HEK293 (cell line): Measurements from ENCODE around the gene MAPK12.

Experiments used
- CTCF ChIA-PET: fragments of 350-600 bp; formaldehyde crosslinking; extraction: SDS; loops from one replicate; lab custom pipeline; 2021; ENCODE audit warnings: antibody characterized with exemption; lab: Yijun Ruan, JAX
- POLR2A ChIA-PET: fragments of 300-600 bp; formaldehyde crosslinking; extraction: SDS; loops from one replicate; lab custom pipeline; 2020; ENCODE audit warnings: antibody characterized with exemption, inconsistent platforms; lab: Yijun Ruan, JAX
- H3K27ac ChIP-seq: fragments of 200-500 bp; sonication (Bioruptor generic); 2 replicates; pipeline ENCODE4 v1.5.1; 2014; ENCODE audit warnings: low read depth, low read length, control low read depth, inconsistent platforms; ENCODE audit errors: extremely low read depth
- H3K36me3 ChIP-seq, 2 experiments: fragments of 200-500 bp in 1 of 2; sonication (Bioruptor generic) in 1 of 2; 1 replicate in 1 of 2; 2 replicates in 1 of 2; pipeline ENCODE4 v1.5.1; 2014 to 2017; ENCODE audit warnings: inconsistent platforms in 2 of 2, low read length in 2 of 2; ENCODE audit not compliant: control insufficient read depth in 2 of 2, insufficient read depth in 1 of 2
- H3K4me1 ChIP-seq: fragments of 200-500 bp; sonication (Bioruptor generic); 2 replicates; pipeline ENCODE4 v1.5.1; 2014; ENCODE audit warnings: mild to moderate bottlenecking, low read length, inconsistent platforms; ENCODE audit not compliant: control insufficient read depth, insufficient read depth
- H3K4me3 ChIP-seq: 2 replicates; pipeline ENCODE4 v1.5.1; 2011; ENCODE audit warnings: low read depth, mild to moderate bottlenecking, control low read depth, low read length, moderate library complexity
- H3K9me3 ChIP-seq: fragments of 200-500 bp; sonication (Bioruptor generic); 2 replicates; pipeline ENCODE4 v1.5.1; 2014; ENCODE audit warnings: low read depth, low read length, inconsistent platforms; ENCODE audit not compliant: control insufficient read depth, insufficient read depth
- FEZF1 ChIP-seq: fragments of 450-650 bp; formaldehyde crosslinking; IDR thresholded peaks from 2 replicates; pipeline ENCODE4 v1.5.1; 2016; ENCODE audit warnings: missing biosample characterization, missing genetic modification characterization
- KLF1 ChIP-seq: fragments of 450-650 bp; formaldehyde crosslinking; IDR thresholded peaks from 2 replicates; pipeline ENCODE4 v1.5.1; 2016; ENCODE audit warnings: missing biosample characterization, missing genetic modification characterization
- MYNN ChIP-seq: fragments of 450-650 bp; formaldehyde crosslinking; IDR thresholded peaks from 2 replicates; pipeline ENCODE4 v1.5.1; 2016; ENCODE audit warnings: missing biosample characterization, missing genetic modification characterization, borderline replicate concordance
- OSR2 ChIP-seq: fragments of 450-650 bp; formaldehyde crosslinking; IDR thresholded peaks from 2 replicates; pipeline ENCODE4 v1.5.1; 2016; ENCODE audit warnings: missing biosample characterization, missing genetic modification characterization
- REST ChIP-seq: fragments of 450-650 bp; formaldehyde crosslinking; IDR thresholded peaks from 2 replicates; pipeline ENCODE4 v1.5.1; 2016; ENCODE audit warnings: missing biosample characterization, missing genetic modification characterization
- TRIM28 ChIP-seq: IDR thresholded peaks from 2 replicates; pipeline ENCODE4 v1.6.1; 2011; ENCODE audit warnings: low read length, control low read depth, borderline replicate concordance
- ZBTB1 ChIP-seq: fragments of 450-650 bp; formaldehyde crosslinking; IDR thresholded peaks from 2 replicates; pipeline ENCODE4 v1.5.1; 2016; ENCODE audit warnings: missing biosample characterization, missing genetic modification characterization
- ZFP3 ChIP-seq: fragments of 450-650 bp; formaldehyde crosslinking; IDR thresholded peaks from 2 replicates; pipeline ENCODE4 v1.5.1; 2016; ENCODE audit warnings: low read depth, missing biosample characterization, missing genetic modification characterization
- ZNF140 ChIP-seq: fragments of 450-650 bp; formaldehyde crosslinking; IDR thresholded peaks from 2 replicates; pipeline ENCODE4 v1.5.1; 2016; ENCODE audit warnings: missing biosample characterization, missing genetic modification characterization
- ZNF148 ChIP-seq: fragments of 450-650 bp; formaldehyde crosslinking; IDR thresholded peaks from 2 replicates; pipeline ENCODE4 v1.5.0; 2017; ENCODE audit warnings: missing biosample characterization, missing genetic modification characterization, borderline replicate concordance
- ZNF157 ChIP-seq: fragments of 450-650 bp; formaldehyde crosslinking; IDR thresholded peaks from 2 replicates; pipeline ENCODE4 v1.5.1; 2016; ENCODE audit warnings: missing biosample characterization, missing genetic modification characterization
- ZNF211 ChIP-seq: fragments of 450-650 bp; formaldehyde crosslinking; IDR thresholded peaks from 2 replicates; pipeline ENCODE4 v1.5.1; 2016; ENCODE audit warnings: low read depth, missing biosample characterization, missing genetic modification characterization
- ZNF335 ChIP-seq: fragments of 450-650 bp; formaldehyde crosslinking; conservative IDR thresholded peaks from 2 replicates; pipeline ENCODE4 v1.5.1; 2016; ENCODE audit warnings: missing biosample characterization, missing genetic modification characterization
- ZNF404 ChIP-seq: fragments of 450-650 bp; formaldehyde crosslinking; IDR thresholded peaks from 2 replicates; pipeline ENCODE4 v1.5.1; 2017; ENCODE audit warnings: missing biosample characterization, missing genetic modification characterization
- ZNF48 ChIP-seq: fragments of 450-650 bp; formaldehyde crosslinking; IDR thresholded peaks from 2 replicates; pipeline ENCODE4 v1.5.1; 2016; ENCODE audit warnings: missing biosample characterization, missing genetic modification characterization
- ZNF514 ChIP-seq: fragments of 450-650 bp; formaldehyde crosslinking; IDR thresholded peaks from 2 replicates; pipeline ENCODE4 v1.5.1; 2016; ENCODE audit warnings: missing biosample characterization, missing genetic modification characterization
- ZNF544 ChIP-seq: fragments of 450-650 bp; formaldehyde crosslinking; IDR thresholded peaks from 2 replicates; pipeline ENCODE4 v1.5.0; 2017; ENCODE audit warnings: missing biosample characterization, missing genetic modification characterization
- ZNF677 ChIP-seq: fragments of 450-650 bp; IDR thresholded peaks from 2 replicates; pipeline ENCODE4 v1.5.0; 2018; ENCODE audit warnings: missing biosample characterization, mild to moderate bottlenecking, missing genetic modification characterization, moderate library complexity
- ZSCAN23 ChIP-seq: fragments of 450-650 bp; formaldehyde crosslinking; IDR thresholded peaks from 2 replicates; pipeline ENCODE4 v1.5.1; 2016; ENCODE audit warnings: missing biosample characterization, missing genetic modification characterization
- ZSCAN30 ChIP-seq: fragments of 450-650 bp; IDR thresholded peaks from 2 replicates; pipeline ENCODE4 v1.5.1; 2018; ENCODE audit warnings: missing biosample characterization, mild to moderate bottlenecking, missing genetic modification characterization, moderate library complexity

The MAPK12 gene

GRCh38 chr22:50228366-50228765 is 33.1 kb downstream of the MAPK12 start:
- CTCF ChIA-PET, result interaction anchor here (0.7 to 1.0 kb wide), 2 partner anchors 10 to 80 kb away, joined by 3 read pairs; no protein-coding TSS in a partner anchor
- H3K27ac ChIP-seq, result no peak overlapping the region
- TF ChIP-seq FEZF1 (tag by site-specific recombination), result no peak
- no peak for TF ChIP-seq ZNF404 (tag by site-specific recombination)
- no peak for TF ChIP-seq TRIM28
- no peak for TF ChIP-seq OSR2 (tag by site-specific recombination)
- TF ChIP-seq ZFP3 (tag by site-specific recombination), result no peak
- no peak for TF ChIP-seq ZSCAN23
- no peak for TF ChIP-seq ZNF211 (tag by site-specific recombination)
- TF ChIP-seq, all 188 proteins: peak for 0
- Histone ChIP-seq H3K9me3 (no peaks in the 10 kb centered on the region), H3K36me3 (peaks cover 31 to 74% of the 10 kb centered on the region in 2 experiments), H3K4me1 (no peaks in the 10 kb centered on the region), H3K4me3 (no peak overlapping the region)
- POLR2A ChIA-PET, result no interaction called here

GRCh38 chr22:50227579-50228215 is 33.8 kb downstream of the MAPK12 start:
- POLR2A ChIA-PET, result no interaction called here
- H3K4me1 ChIP-seq, result no peaks in the 10 kb centered on the region
- H3K36me3 ChIP-seq, result peaks cover 37 to 74% of the 10 kb centered on the region in 2 experiments
- no peaks in the 10 kb centered on the region for H3K9me3 ChIP-seq
- CTCF ChIA-PET, result interaction anchor here (0.6 to 0.7 kb wide), 3 partner anchors 9 to 440 kb away, joined by 4 read pairs; no protein-coding TSS in a partner anchor
- H3K27ac ChIP-seq, result no peak overlapping the region
- TF ChIP-seq ZNF140, result no peak
- no peak for TF ChIP-seq ZNF514 (tag by site-specific recombination)
- no peak for TF ChIP-seq TRIM28
- no peak for TF ChIP-seq ZNF677 (tag by site-specific recombination)
- no peak for TF ChIP-seq ZNF544 (tag by site-specific recombination)
- TF ChIP-seq ZNF335, result no peak
- no peak for TF ChIP-seq ZSCAN30 (tag by site-specific recombination)
- no peak for TF ChIP-seq REST
- TF ChIP-seq MYNN (tag by site-specific recombination), result no peak
- H3K4me3 ChIP-seq, result no peak overlapping the region

GRCh38 chr22:50226875-50227165 is 34.7 kb downstream of the MAPK12 start:
- Histone ChIP-seq H3K36me3 (peaks cover 37 to 78% of the 10 kb centered on the region in 2 experiments), H3K9me3 (no peaks in the 10 kb centered on the region), H3K4me3 (no peak overlapping the region), H3K4me1 (no peaks in the 10 kb centered on the region), H3K27ac (no peak overlapping the region)
- CTCF ChIA-PET, result interaction anchor here (0.6 to 1.4 kb wide), 5 partner anchors 11 to 394 kb away, joined by 3 to 5 read pairs (median 3); no protein-coding TSS in a partner anchor
- TF ChIP-seq OSR2 (tag by site-specific recombination), result no peak
- 0 out of 2 replicates have a peak, but pooled peaks have one; percentile 1 for TF ChIP-seq KLF1 (tag by site-specific recombination)
- TF ChIP-seq ZNF48 (tag by site-specific recombination), result no peak
- TF ChIP-seq ZBTB1, result no peak
- no peak for TF ChIP-seq ZNF157
- TF ChIP-seq ZNF148, result no peak
- POLR2A ChIA-PET, result no interaction called here
